ENCODE results near the gene DGKG. TPM values are rescaled to one million over a fixed set of nuclear protein-coding genes. Genes with fewer than 3 reads are reported as not detected.

DGKG gene
- total and polyA plus RNA-seq, 2 of the 8 experiments (the other 6 are each of a cell fraction or from before 2014, with no cell fraction given) = 0.30 to 0.48 TPM

- Histone ChIP-seq H3K79me1 (ENCODE audit: low read depth, low read length) (no peaks in the 10 kb centered on the region), H2BK5ac (ENCODE audit: low read depth, low read length) (no peak overlapping the region), H2BK120ac (replicated peaks; ENCODE audit: low read depth, low read length) (no peak overlapping the region), H4K8ac (ENCODE audit: extremely low read depth, insufficient read depth, low read length) (no peak overlapping the region), H3K9ac (replicated peaks in 1 of 4; ENCODE audit: extremely low read depth in 1 of 4, low read depth in 3 of 4, low read length in 3 of 4) (no peak overlapping the region), H3K4me1 (replicated peaks in 1 of 4; ENCODE audit: control insufficient read depth in 3 of 4, insufficient read depth in 4 of 4, low read length in 3 of 4) (no peaks in the 10 kb centered on the region), H3K14ac (ENCODE audit: insufficient read length) (no peak overlapping the region), H4K5ac (ENCODE audit: insufficient read length, low read depth, low read length) (no peak overlapping the region), H3K36me3 (ENCODE audit: control insufficient read depth in 2 of 4, insufficient read depth in 4 of 4, low read length in 3 of 4) (no peaks in the 10 kb centered on the region), H3K23me2 (ENCODE audit: low read depth, low read length) (no peaks in the 10 kb centered on the region), H3K79me2 (ENCODE audit: control insufficient read depth in 1 of 2, insufficient read depth in 2 of 2, low read length in 2 of 2) (no peaks in the 10 kb centered on the region), H3K27me3 (replicated peaks in 1 of 4; ENCODE audit: control insufficient read depth in 3 of 4, extremely low read depth in 1 of 4, insufficient read depth in 3 of 4, low read length in 3 of 4) (no peaks in the 10 kb centered on the region; a peak in 2 of 7 replicates), H2BK12ac (ENCODE audit: low read depth, low read length) (no peak overlapping the region), H3K27ac (ENCODE audit: low read depth, low read length) (no peak overlapping the region), H4K20me1 (replicated peaks in 1 of 2; ENCODE audit: control insufficient read depth in 1 of 2, insufficient read depth in 2 of 2, low read length in 2 of 2) (no peaks in the 10 kb centered on the region), H3K4me2 (ENCODE audit: insufficient read depth in 1 of 2, low read depth in 2 of 2, low read length in 2 of 2) (no peak overlapping the region), H3K4ac (replicated peaks; ENCODE audit: insufficient read length, low read depth, low read length) (no peak overlapping the region), H2AFZ (ENCODE audit: low read length) (no peak overlapping the region), H3K9me3 (ENCODE audit: insufficient read depth in 2 of 2, low read depth in 1 of 2, low read length in 1 of 2) (no peaks in the 10 kb centered on the region), H2BK15ac (ENCODE audit: low read length) (no peak overlapping the region), H3K56ac (replicated peaks; ENCODE audit: insufficient read length, low read depth, low read length) (no peak overlapping the region), H4K91ac (replicated peaks; ENCODE audit: insufficient read length, low read length) (no peak overlapping the region), H2BK20ac (ENCODE audit: low read length) (no peak overlapping the region), H3K4me3 (ENCODE audit: extremely low read depth in 1 of 4, insufficient read depth in 2 of 4, low read depth in 3 of 4, low read length in 4 of 4) (no peak overlapping the region), H3K23ac (ENCODE audit: insufficient read length) (no peak overlapping the region), H2AK5ac (ENCODE audit: low read depth, low read length) (no peak overlapping the region), H3K18ac (ENCODE audit: extremely low read depth, low read length) (no peak overlapping the region)
- TF ChIP-seq SP1 (IDR thresholded peaks at IDR 0.05; ENCODE audit: low read depth, low read length) (no peak), FOSL1 (IDR thresholded peaks at IDR 0.05; ENCODE audit: insufficient read depth, low read depth, low read length) (no peak), PHF8 (conservative IDR thresholded peaks at IDR 0.05; ENCODE audit: low read depth, low read length) (no peak), TAF7 (optimal IDR thresholded peaks at IDR 0.05; ENCODE audit: borderline replicate concordance, low read depth, low read length) (no peak), CEBPB (IDR thresholded peaks at IDR 0.05; ENCODE audit: low read depth, low read length) (no peak), TEAD4 (IDR thresholded peaks at IDR 0.05; ENCODE audit: low read depth, low read length) (no peak), ZNF274 (IDR thresholded peaks at IDR 0.05; ENCODE audit: borderline replicate concordance, extremely low read depth, low read length) (no peak), USF2 (IDR thresholded peaks at IDR 0.05; ENCODE audit: low read length) (no peak)
- ChIA-PET CTCF (ENCODE audit: partially characterized antibody) (interaction anchor here (0.7 to 1.1 kb wide), 3 partner anchors 63 to 754 kb away, joined by 3 to 4 read pairs (median 3); no protein-coding TSS in a partner anchor), POLR2A (ENCODE audit: partially characterized antibody) (interaction anchor here (1.3 kb wide), 1 partner anchor 242 kb away, joined by 3 read pairs; the partner anchor contains the start of gene TRA2B)
- DNase-seq (ENCODE audit: low read depth in 1 of 2, low spot score in 2 of 2) = no peak
- FAIRE-seq = no peak
- 88 to 100% methylated on average over 1 to 5 of the region's 5 CpGs for WGBS, 2 experiments (ENCODE audit: extremely low coverage in 1 of 2, insufficient coverage in 1 of 2, insufficient read length in 1 of 2, insufficient replicate concordance in 2 of 2, low coverage in 1 of 2, low lambda C conversion rate in 2 of 2, missing lambda C conversion rate in 1 of 2)
These were observed 181.9 kb downstream of the DGKG start for GRCh38 chr3:186180151-186180550.
